Measurements from ENCODE around the gene FBN1.

DNA sequence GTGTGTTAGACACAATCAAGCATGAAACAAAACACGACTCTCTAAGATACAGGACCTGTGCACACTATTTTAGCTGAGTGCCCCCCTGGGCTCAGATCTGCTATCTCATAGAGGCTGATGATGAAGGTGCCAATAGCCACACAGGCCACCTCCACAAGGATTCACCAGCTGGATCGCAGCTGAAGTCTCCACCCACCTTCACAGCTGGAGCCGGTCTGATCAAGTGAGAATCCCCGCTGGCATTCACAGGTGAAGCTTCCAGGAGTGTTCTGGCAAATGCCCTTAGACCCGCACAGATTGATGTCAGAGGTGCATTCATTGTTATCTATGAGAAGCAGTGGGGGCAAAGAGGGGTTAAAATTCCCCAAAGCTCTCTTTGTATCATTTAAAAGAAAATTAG is 224.1 kb downstream of the FBN1 start:
- TF ChIP-seq POLR2AphosphoS5 (IDR thresholded peaks at IDR 0.05; ENCODE audit: borderline replicate concordance, low read depth, low read length), result no peak
- no peak for TF ChIP-seq EZH2 (IDR thresholded peaks at IDR 0.05)
